ENCODE data around the gene TNFRSF1B. TPM values are rescaled to one million over a fixed set of nuclear protein-coding genes. Genes with fewer than 3 reads are reported as not detected.

The TNFRSF1B gene
- total and polyA plus RNA-seq, 9 of the 15 experiments (the other 6 are each of a cell fraction or from before 2014, with no cell fraction given) = 8.8 to 91.3 (median 36.0) TPM

GRCh38 chr1:12143631-12144155, 23.1 kb upstream of the TNFRSF1B start (continued):
- TF ChIP-seq ZNF395 (CRISPR knock-in tag; IDR thresholded peaks at IDR 0.05) = peak; percentile 74; the same call in 1 of the 2 replicates
- TF ChIP-seq NUFIP1 (IDR thresholded peaks at IDR 0.05; ENCODE audit: partially characterized antibody) = no peak
- peak; percentile 97 for TF ChIP-seq L3MBTL2 (IDR thresholded peaks at IDR 0.05)
- TF ChIP-seq RNF2 (IDR thresholded peaks at IDR 0.05) = no peak
- no peak for TF ChIP-seq ZNF696 (CRISPR knock-in tag; conservative IDR thresholded peaks at IDR 0.05)
- TF ChIP-seq TRIM25 (IDR thresholded peaks at IDR 0.05; ENCODE audit: borderline replicate concordance) = no peak
- peak; percentile 48; the same call in 1 of the 2 replicates for TF ChIP-seq SPI1 (IDR thresholded peaks at IDR 0.05; ENCODE audit: borderline replicate concordance, low read depth, low read length)
- TF ChIP-seq KHSRP (IDR thresholded peaks at IDR 0.05) = no peak
- TF ChIP-seq ZNF76 (CRISPR knock-in tag; IDR thresholded peaks at IDR 0.05; ENCODE audit: borderline replicate concordance) = no peak
- no peak for TF ChIP-seq GMEB1 (CRISPR knock-in tag; IDR thresholded peaks at IDR 0.05)
- TF ChIP-seq SMAD4 (CRISPR knock-in tag; conservative IDR thresholded peaks at IDR 0.05) = peak; percentile 68
- no peak for TF ChIP-seq ZNF318 (IDR thresholded peaks at IDR 0.05; ENCODE audit: borderline replicate concordance in 1 of 2, low read depth in 1 of 2)
- no peak for TF ChIP-seq ZNF217 (CRISPR knock-in tag; IDR thresholded peaks at IDR 0.05)
- peak; percentile 50 for TF ChIP-seq USF2 (CRISPR knock-in tag; IDR thresholded peaks at IDR 0.05)
